ENCODE results near the gene DLL3.

Gene DLL3

DNA sequence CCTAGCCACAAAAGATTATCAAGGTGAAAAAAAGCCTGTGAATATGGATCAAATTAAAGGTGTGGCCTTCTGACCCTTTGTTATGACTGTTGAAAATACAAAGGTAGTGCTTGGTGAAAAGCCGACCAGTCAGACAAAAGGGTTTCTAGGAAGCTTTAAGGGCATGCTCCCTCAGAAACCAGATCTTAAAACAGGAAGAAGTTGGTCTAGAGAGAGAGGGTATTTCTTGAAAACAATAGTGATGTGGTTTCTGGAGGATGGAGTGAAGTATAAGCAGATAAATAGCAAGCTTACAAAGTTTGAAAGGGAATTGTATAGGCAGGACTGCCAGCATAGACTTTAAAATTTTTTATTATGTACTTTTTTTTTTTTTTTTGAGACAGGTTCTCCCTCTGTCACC, 46.2 kb downstream of the DLL3 start:
- no peak overlapping the region for H3K4me2 ChIP-seq (ENCODE audit: low read length)
- H3K4ac ChIP-seq (ENCODE audit: low read depth, low read length) = no peak overlapping the region
- H3K9ac ChIP-seq (ENCODE audit: low read length) = no peak overlapping the region
- H4K8ac ChIP-seq (ENCODE audit: low read depth, low read length) = no peak overlapping the region
- no peak for DNase-seq
- no peak overlapping the region for H2BK120ac ChIP-seq (ENCODE audit: low read depth, low read length)
- H2BK5ac ChIP-seq (ENCODE audit: low read length) = no peak overlapping the region
- H3K23ac ChIP-seq (ENCODE audit: low read length) = no peak overlapping the region
- H3K27ac ChIP-seq (ENCODE audit: low read depth, low read length) = no peak overlapping the region
- H3K56ac ChIP-seq (ENCODE audit: low read length) = no peak overlapping the region
- H3K79me1 ChIP-seq (ENCODE audit: low read length) = no peaks in the 10 kb centered on the region
- peaks cover 2% of the 10 kb centered on the region for H3K4me1 ChIP-seq (ENCODE audit: control insufficient read depth, low read depth, low read length)
- H3K79me2 ChIP-seq (ENCODE audit: control insufficient read depth, insufficient read depth, low read length) = no peaks in the 10 kb centered on the region
- no CpG with 5 or more reads among the region's 1 CpG for WGBS (ENCODE audit: extremely low coverage, insufficient coverage, low lambda C conversion rate)
- H3K18ac ChIP-seq (ENCODE audit: low read length) = no peak overlapping the region
- H3K4me3 ChIP-seq (ENCODE audit: low read length) = no peak overlapping the region
- no peak overlapping the region for H4K5ac ChIP-seq (ENCODE audit: low read length)
- no peak overlapping the region for H2AK5ac ChIP-seq (ENCODE audit: low read length)
- H3K36me3 ChIP-seq (ENCODE audit: control insufficient read depth, insufficient read depth, low read length) = no peaks in the 10 kb centered on the region
- H3K27me3 ChIP-seq (ENCODE audit: insufficient read depth, low read length, poor library complexity) = no peaks in the 10 kb centered on the region
- no peak overlapping the region for H2BK15ac ChIP-seq (replicated peaks; ENCODE audit: low read depth)

DNA sequence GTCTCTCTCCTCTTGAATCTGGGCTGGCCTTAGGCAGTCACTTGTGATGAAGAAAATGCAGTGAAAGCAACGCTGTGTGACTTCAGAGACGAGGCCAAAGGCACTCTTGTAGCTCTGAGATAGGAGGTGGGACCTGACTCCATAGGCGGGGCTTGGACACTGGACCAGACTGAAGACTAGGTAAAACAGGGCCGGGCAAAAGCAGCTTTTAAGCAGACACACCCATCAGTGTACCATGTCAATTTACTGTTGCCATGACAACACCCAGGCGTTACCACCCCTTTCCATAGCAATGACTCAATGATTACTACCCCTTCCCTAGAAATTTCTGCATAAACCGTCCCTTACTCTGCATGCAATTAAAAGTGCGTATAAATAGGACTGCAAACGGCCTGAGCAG, 47.9 kb downstream of the DLL3 start:
- no CpG with 5 or more reads among the region's 8 CpGs for WGBS (ENCODE audit: extremely low coverage, insufficient coverage, low lambda C conversion rate)
- Histone ChIP-seq H3K79me1 (ENCODE audit: low read length) (no peaks in the 10 kb centered on the region), H4K5ac (ENCODE audit: low read length) (no peak overlapping the region), H3K56ac (ENCODE audit: low read length) (no peak overlapping the region), H3K18ac (ENCODE audit: low read length) (no peak overlapping the region), H3K4me3 (ENCODE audit: low read length) (no peak overlapping the region), H3K4me2 (ENCODE audit: low read length) (no peak overlapping the region), H3K27me3 (ENCODE audit: insufficient read depth, low read length, poor library complexity) (no peaks in the 10 kb centered on the region), H2BK5ac (ENCODE audit: low read length) (no peak overlapping the region), H4K8ac (ENCODE audit: low read depth, low read length) (no peak overlapping the region), H3K27ac (ENCODE audit: low read depth, low read length) (no peak overlapping the region), H3K4ac (ENCODE audit: low read depth, low read length) (no peak overlapping the region), H3K79me2 (ENCODE audit: control insufficient read depth, insufficient read depth, low read length) (no peaks in the 10 kb centered on the region), H2BK120ac (ENCODE audit: low read depth, low read length) (no peak overlapping the region), H3K23ac (ENCODE audit: low read length) (no peak overlapping the region), H2BK15ac (replicated peaks; ENCODE audit: low read depth) (no peak overlapping the region), H3K36me3 (ENCODE audit: control insufficient read depth, insufficient read depth, low read length) (no peaks in the 10 kb centered on the region), H2AK5ac (ENCODE audit: low read length) (no peak overlapping the region), H3K9ac (ENCODE audit: low read length) (no peak overlapping the region), H3K4me1 (ENCODE audit: control insufficient read depth, low read depth, low read length) (peaks cover 2% of the 10 kb centered on the region)
- DNase-seq = peak; percentile 54

- Histone ChIP-seq H2AK5ac (ENCODE audit: low read length) (no peak overlapping the region), H3K27ac (ENCODE audit: low read depth, low read length) (no peak overlapping the region), H3K4ac (ENCODE audit: low read depth, low read length) (no peak overlapping the region), H3K18ac (ENCODE audit: low read length) (no peak overlapping the region), H3K4me2 (ENCODE audit: low read length) (no peak overlapping the region), H3K27me3 (ENCODE audit: insufficient read depth, low read length, poor library complexity) (no peaks in the 10 kb centered on the region), H3K36me3 (ENCODE audit: control insufficient read depth, insufficient read depth, low read length) (no peaks in the 10 kb centered on the region), H3K23ac (ENCODE audit: low read length) (no peak overlapping the region), H3K79me1 (ENCODE audit: low read length) (no peaks in the 10 kb centered on the region), H3K4me1 (ENCODE audit: control insufficient read depth, low read depth, low read length) (no peaks in the 10 kb centered on the region), H4K8ac (ENCODE audit: low read depth, low read length) (no peak overlapping the region), H3K9ac (ENCODE audit: low read length) (no peak overlapping the region), H3K79me2 (ENCODE audit: control insufficient read depth, insufficient read depth, low read length) (no peaks in the 10 kb centered on the region), H2BK120ac (ENCODE audit: low read depth, low read length) (no peak overlapping the region), H2BK15ac (replicated peaks; ENCODE audit: low read depth) (no peak overlapping the region), H3K56ac (ENCODE audit: low read length) (no peak overlapping the region), H2BK5ac (ENCODE audit: low read length) (no peak overlapping the region), H3K4me3 (ENCODE audit: low read length) (no peak overlapping the region), H4K5ac (ENCODE audit: low read length) (no peak overlapping the region)
- DNase-seq = no peak
- WGBS (ENCODE audit: extremely low coverage, insufficient coverage, low lambda C conversion rate) = no CpG with 5 or more reads among the region's 5 CpGs
Observed at GRCh38 chr19:39550197-39550596, 51.5 kb downstream of the DLL3 start.

DNA sequence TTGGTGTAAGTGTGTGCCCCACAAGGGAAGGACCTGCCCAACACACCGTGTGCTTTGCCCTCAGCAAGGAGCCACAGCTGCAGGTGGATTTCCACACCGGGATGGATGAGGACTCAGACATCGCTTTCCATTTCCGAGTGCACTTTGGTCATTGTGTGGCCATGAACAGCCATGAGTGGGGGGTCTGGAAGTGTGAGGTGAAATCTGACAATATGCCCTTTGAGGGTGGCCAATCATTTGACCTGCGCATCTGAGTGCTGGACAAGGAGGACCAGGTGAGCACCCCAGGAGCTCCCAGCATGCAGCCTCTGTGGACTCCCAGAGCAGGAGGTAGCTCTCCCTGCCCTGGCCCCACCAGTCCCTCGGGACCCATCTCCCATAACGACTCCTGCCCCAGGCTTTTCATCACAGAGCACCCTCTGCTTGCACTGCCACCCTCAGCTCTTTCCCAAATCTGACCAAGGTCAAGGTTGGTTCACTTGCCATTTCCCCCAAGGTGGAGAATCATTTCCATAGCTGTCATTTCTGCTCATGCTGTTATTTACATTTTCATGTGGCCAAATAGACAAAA, 54.4 kb downstream of the DLL3 start:
- Histone ChIP-seq H3K27me3 (ENCODE audit: insufficient read depth, low read length, poor library complexity) (no peaks in the 10 kb centered on the region), H3K27ac (ENCODE audit: low read depth, low read length) (no peak overlapping the region), H3K79me2 (ENCODE audit: control insufficient read depth, insufficient read depth, low read length) (no peaks in the 10 kb centered on the region), H3K18ac (ENCODE audit: low read length) (no peak overlapping the region), H4K8ac (ENCODE audit: low read depth, low read length) (no peak overlapping the region), H3K4me1 (ENCODE audit: control insufficient read depth, low read depth, low read length) (no peaks in the 10 kb centered on the region), H2BK5ac (ENCODE audit: low read length) (no peak overlapping the region), H4K5ac (ENCODE audit: low read length) (no peak overlapping the region), H3K4me3 (ENCODE audit: low read length) (no peak overlapping the region), H2AK5ac (ENCODE audit: low read length) (no peak overlapping the region), H3K23ac (ENCODE audit: low read length) (no peak overlapping the region), H2BK120ac (ENCODE audit: low read depth, low read length) (no peak overlapping the region), H3K56ac (ENCODE audit: low read length) (no peak overlapping the region), H3K4ac (ENCODE audit: low read depth, low read length) (no peak overlapping the region), H3K36me3 (ENCODE audit: control insufficient read depth, insufficient read depth, low read length) (no peaks in the 10 kb centered on the region), H3K4me2 (ENCODE audit: low read length) (no peak overlapping the region), H3K79me1 (ENCODE audit: low read length) (no peaks in the 10 kb centered on the region), H3K9ac (ENCODE audit: low read length) (no peak overlapping the region), H2BK15ac (replicated peaks; ENCODE audit: low read depth) (no peak overlapping the region)
- no peak for DNase-seq
- WGBS (ENCODE audit: extremely low coverage, insufficient coverage, low lambda C conversion rate) = no CpG with 5 or more reads among the region's 7 CpGs

GRCh38 chr19:39554701-39555311, 56.1 kb downstream of the DLL3 start:
- DNase-seq = no peak
- Histone ChIP-seq H2BK5ac (ENCODE audit: low read length) (no peak overlapping the region), H3K4ac (ENCODE audit: low read depth, low read length) (no peak overlapping the region), H4K8ac (ENCODE audit: low read depth, low read length) (no peak overlapping the region), H3K18ac (ENCODE audit: low read length) (no peak overlapping the region), H3K36me3 (ENCODE audit: control insufficient read depth, insufficient read depth, low read length) (no peaks in the 10 kb centered on the region), H3K56ac (ENCODE audit: low read length) (no peak overlapping the region), H3K79me1 (ENCODE audit: low read length) (no peaks in the 10 kb centered on the region), H3K4me1 (ENCODE audit: control insufficient read depth, low read depth, low read length) (no peaks in the 10 kb centered on the region), H4K5ac (ENCODE audit: low read length) (no peak overlapping the region), H3K79me2 (ENCODE audit: control insufficient read depth, insufficient read depth, low read length) (no peaks in the 10 kb centered on the region), H3K4me3 (ENCODE audit: low read length) (no peak overlapping the region), H2AK5ac (ENCODE audit: low read length) (no peak overlapping the region), H2BK15ac (replicated peaks; ENCODE audit: low read depth) (no peak overlapping the region), H2BK120ac (ENCODE audit: low read depth, low read length) (no peak overlapping the region), H3K9ac (ENCODE audit: low read length) (no peak overlapping the region), H3K27ac (ENCODE audit: low read depth, low read length) (no peak overlapping the region), H3K27me3 (ENCODE audit: insufficient read depth, low read length, poor library complexity) (no peaks in the 10 kb centered on the region), H3K23ac (ENCODE audit: low read length) (no peak overlapping the region), H3K4me2 (ENCODE audit: low read length) (no peak overlapping the region)
- no CpG with 5 or more reads among the region's 4 CpGs for WGBS (ENCODE audit: extremely low coverage, insufficient coverage, low lambda C conversion rate)

GRCh38 chr19:39555883-39556282, 57.1 kb downstream of the DLL3 start:
- no peaks in the 10 kb centered on the region for H3K79me2 ChIP-seq (ENCODE audit: control insufficient read depth, insufficient read depth, low read length)
- H3K27me3 ChIP-seq (ENCODE audit: insufficient read depth, low read length, poor library complexity) = no peaks in the 10 kb centered on the region
- H4K5ac ChIP-seq (ENCODE audit: low read length) = no peak overlapping the region
- H4K8ac ChIP-seq (ENCODE audit: low read depth, low read length) = no peak overlapping the region
- H3K4ac ChIP-seq (ENCODE audit: low read depth, low read length) = no peak overlapping the region
- H3K79me1 ChIP-seq (ENCODE audit: low read length) = no peaks in the 10 kb centered on the region
- no peak for DNase-seq
- no peak overlapping the region for H3K18ac ChIP-seq (ENCODE audit: low read length)
- no peak overlapping the region for H2AK5ac ChIP-seq (ENCODE audit: low read length)
- no peak overlapping the region for H2BK5ac ChIP-seq (ENCODE audit: low read length)
- no peak overlapping the region for H2BK120ac ChIP-seq (ENCODE audit: low read depth, low read length)
- H3K27ac ChIP-seq (ENCODE audit: low read depth, low read length) = no peak overlapping the region
- no peak overlapping the region for H3K9ac ChIP-seq (ENCODE audit: low read length)
- no peak overlapping the region for H2BK15ac ChIP-seq (replicated peaks; ENCODE audit: low read depth)
- no peak overlapping the region for H3K56ac ChIP-seq (ENCODE audit: low read length)
- WGBS (ENCODE audit: extremely low coverage, insufficient coverage, low lambda C conversion rate) = no CpG with 5 or more reads among the region's 1 CpG
- no peak overlapping the region for H3K4me2 ChIP-seq (ENCODE audit: low read length)
- no peaks in the 10 kb centered on the region for H3K36me3 ChIP-seq (ENCODE audit: control insufficient read depth, insufficient read depth, low read length)
- H3K23ac ChIP-seq (ENCODE audit: low read length) = no peak overlapping the region
- no peak overlapping the region for H3K4me3 ChIP-seq (ENCODE audit: low read length)
- no peaks in the 10 kb centered on the region for H3K4me1 ChIP-seq (ENCODE audit: control insufficient read depth, low read depth, low read length)

All from mesendoderm (in vitro differentiated cells).